Chondrocyte (in vitro differentiated cells): ENCODE data around the gene SOHLH1. TPM values are rescaled to one million over a fixed set of nuclear protein-coding genes. Genes with fewer than 3 reads are reported as not detected.

Source experiments
- DNase-seq: peaks from one replicate; pipeline ENCODE4 v3.0.0; 2021; ENCODE audit warnings: mixed read lengths, low spot score
- H3K27ac Mint-ChIP-seq: one replicate; pipeline ENCODE4 v1.8.0; 2021; ENCODE audit warnings: mild to moderate bottlenecking, moderate library complexity, mixed read lengths; ENCODE audit not compliant: unreplicated experiment
- H3K27me3 Mint-ChIP-seq: 2 replicates; pipeline ENCODE4 v1.8.0; 2021; ENCODE audit warnings: low read depth, mixed read lengths
- H3K36me3 Mint-ChIP-seq: 2 replicates; pipeline ENCODE4 v1.8.0; 2021; ENCODE audit warnings: low read depth, mixed read lengths
- H3K4me1 Mint-ChIP-seq: 2 replicates; pipeline ENCODE4 v1.8.0; 2021; ENCODE audit warnings: low read depth, mild to moderate bottlenecking, mixed read lengths
- H3K4me3 Mint-ChIP-seq: one replicate; pipeline ENCODE4 v1.8.0; 2021; ENCODE audit warnings: mild to moderate bottlenecking, moderate library complexity, mixed read lengths; ENCODE audit not compliant: unreplicated experiment
- H3K9me3 Mint-ChIP-seq: 2 replicates; pipeline ENCODE4 v1.8.0; 2021; ENCODE audit warnings: low read depth, mixed read lengths
- total RNA-seq: library from RNA; stranded (reverse); gene quantifications from 3 replicates; pipeline ENCODE4 v1.2.1, GENCODE V29; 2021
- TF ChIP-seq, protein P1 (sequence below): fragments of 200-600 bp; sonication (generic); IDR thresholded peaks from 2 replicates; pipeline ENCODE4 v1.5.0; 2021; ENCODE audit warnings: antibody characterized with exemption, mild to moderate bottlenecking, moderate library complexity

The SOHLH1 gene
- total RNA-seq, 1 donor from 2014 or later = not detected

GRCh38 chr9:135745189-135745588 is 45.9 kb upstream of the SOHLH1 start:
- Mint-ChIP-seq H3K27ac (no peak overlapping the region), H3K4me1 (no peaks in the 10 kb centered on the region), H3K27me3 (peaks cover 2% of the 10 kb centered on the region), H3K9me3 (no peaks in the 10 kb centered on the region), H3K36me3 (peaks cover 1% of the 10 kb centered on the region), H3K4me3 (no peak overlapping the region)
- TF ChIP-seq, protein P1, sequence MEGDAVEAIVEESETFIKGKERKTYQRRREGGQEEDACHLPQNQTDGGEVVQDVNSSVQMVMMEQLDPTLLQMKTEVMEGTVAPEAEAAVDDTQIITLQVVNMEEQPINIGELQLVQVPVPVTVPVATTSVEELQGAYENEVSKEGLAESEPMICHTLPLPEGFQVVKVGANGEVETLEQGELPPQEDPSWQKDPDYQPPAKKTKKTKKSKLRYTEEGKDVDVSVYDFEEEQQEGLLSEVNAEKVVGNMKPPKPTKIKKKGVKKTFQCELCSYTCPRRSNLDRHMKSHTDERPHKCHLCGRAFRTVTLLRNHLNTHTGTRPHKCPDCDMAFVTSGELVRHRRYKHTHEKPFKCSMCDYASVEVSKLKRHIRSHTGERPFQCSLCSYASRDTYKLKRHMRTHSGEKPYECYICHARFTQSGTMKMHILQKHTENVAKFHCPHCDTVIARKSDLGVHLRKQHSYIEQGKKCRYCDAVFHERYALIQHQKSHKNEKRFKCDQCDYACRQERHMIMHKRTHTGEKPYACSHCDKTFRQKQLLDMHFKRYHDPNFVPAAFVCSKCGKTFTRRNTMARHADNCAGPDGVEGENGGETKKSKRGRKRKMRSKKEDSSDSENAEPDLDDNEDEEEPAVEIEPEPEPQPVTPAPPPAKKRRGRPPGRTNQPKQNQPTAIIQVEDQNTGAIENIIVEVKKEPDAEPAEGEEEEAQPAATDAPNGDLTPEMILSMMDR = no peak
- DNase-seq = no peak

DNA sequence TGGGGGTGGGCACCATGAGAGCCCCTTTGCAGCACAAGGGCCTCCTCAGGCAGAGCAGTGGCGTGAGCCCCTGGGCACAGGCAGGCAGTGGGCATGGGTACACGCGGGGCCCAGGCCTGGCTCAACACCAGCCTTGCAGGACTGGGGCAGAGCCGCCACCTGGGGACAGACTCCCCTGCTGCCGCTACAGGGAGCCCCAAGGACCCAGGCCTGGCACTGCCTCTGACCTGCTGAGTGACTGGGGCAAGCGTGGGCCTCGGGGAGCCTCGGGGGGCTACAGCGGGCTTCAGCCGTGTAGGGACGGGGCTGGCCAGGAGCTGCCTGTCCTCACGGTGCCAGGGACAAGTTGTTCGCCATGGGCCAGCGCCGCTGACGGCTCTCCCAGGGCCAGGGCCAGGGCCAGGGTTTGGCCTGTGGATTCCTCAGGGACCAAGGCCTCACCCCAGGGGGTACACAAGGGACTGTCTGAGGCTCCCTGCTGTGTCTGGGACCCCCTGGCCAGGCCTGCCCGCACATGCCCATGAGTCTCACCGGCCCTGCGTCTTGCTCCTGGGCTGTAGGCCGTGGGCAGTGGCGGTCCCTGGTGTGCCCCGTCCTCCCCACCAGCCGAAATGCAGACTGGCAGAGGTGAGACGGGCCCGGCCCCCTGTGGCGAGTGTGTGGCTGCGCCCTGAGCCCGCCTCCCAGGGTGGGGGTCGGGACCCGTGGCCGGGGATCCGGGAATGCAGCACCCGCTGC is 45.2 kb upstream of the SOHLH1 start:
- no peak for DNase-seq
- peaks cover 2% of the 10 kb centered on the region for H3K27me3 Mint-ChIP-seq
- no peaks in the 10 kb centered on the region for H3K4me1 Mint-ChIP-seq

DNA sequence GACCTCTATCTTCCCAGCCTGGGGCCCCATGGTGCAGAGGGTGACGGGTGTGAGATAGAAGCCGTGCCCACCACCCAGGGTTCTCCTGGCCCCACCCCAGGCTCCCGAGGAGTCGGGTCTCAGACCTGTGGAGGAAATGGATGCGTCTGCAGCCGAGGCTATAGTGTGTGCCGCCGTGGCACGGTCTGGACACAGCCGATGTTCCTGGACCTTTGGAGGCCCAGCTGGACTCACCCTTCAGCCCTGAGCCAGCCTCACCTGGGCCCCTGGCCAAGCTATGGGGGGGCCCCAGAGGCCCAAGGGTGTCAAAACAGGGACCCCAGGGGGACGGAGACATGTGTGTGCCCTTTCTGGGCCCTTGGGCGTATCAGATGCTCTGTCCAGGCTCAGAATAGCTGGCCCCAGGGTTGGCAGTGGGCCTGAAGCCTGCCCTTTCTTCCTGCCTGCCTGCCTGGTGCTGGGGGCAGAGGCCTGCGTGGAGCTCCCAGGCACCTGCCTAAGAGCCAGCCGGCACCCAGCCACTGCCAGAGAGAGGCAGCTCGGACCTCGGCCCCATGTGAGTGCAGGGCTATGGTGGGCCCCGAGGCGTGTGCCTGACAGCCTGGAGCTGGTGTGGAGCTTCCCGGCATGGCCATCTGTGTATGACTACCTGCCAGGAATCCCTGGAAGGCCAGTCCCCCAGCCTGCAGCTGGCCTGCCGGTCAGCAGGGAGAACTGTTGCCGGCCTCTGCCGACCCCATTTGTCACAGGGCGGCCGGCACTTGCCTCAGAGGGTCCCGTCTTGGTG is 44.5 kb upstream of the SOHLH1 start:
- Mint-ChIP-seq H3K4me3 (no peak overlapping the region), H3K27ac (no peak overlapping the region), H3K27me3 (peaks cover 3% of the 10 kb centered on the region), H3K36me3 (peaks cover 1% of the 10 kb centered on the region), H3K4me1 (no peaks in the 10 kb centered on the region), H3K9me3 (no peaks in the 10 kb centered on the region)
- TF ChIP-seq, protein P1 = no peak
- no peak for DNase-seq

More for the DNA sequence above, 45.2 kb upstream of the SOHLH1 start:
- TF ChIP-seq, protein P1 = no peak
- Mint-ChIP-seq H3K4me3 (no peak overlapping the region), H3K9me3 (no peaks in the 10 kb centered on the region), H3K36me3 (peaks cover 1% of the 10 kb centered on the region), H3K27ac (no peak overlapping the region)

- Mint-ChIP-seq H3K4me1 (no peaks in the 10 kb centered on the region), H3K9me3 (no peaks in the 10 kb centered on the region), H3K4me3 (no peak overlapping the region), H3K27ac (no peak overlapping the region), H3K36me3 (peaks cover 1% of the 10 kb centered on the region), H3K27me3 (peaks cover 3% of the 10 kb centered on the region)
- TF ChIP-seq, protein P1 = no peak
- no peak for DNase-seq
Observed at GRCh38 chr9:135743021-135743420, 43.7 kb upstream of the SOHLH1 start.
